ENCODE results near the gene KIT. TPM values are rescaled to one million over a fixed set of nuclear protein-coding genes. Genes with fewer than 3 reads are reported as not detected.

KIT gene
- total RNA-seq, 1 donor from 2014 or later = 16.7 TPM

DNA sequence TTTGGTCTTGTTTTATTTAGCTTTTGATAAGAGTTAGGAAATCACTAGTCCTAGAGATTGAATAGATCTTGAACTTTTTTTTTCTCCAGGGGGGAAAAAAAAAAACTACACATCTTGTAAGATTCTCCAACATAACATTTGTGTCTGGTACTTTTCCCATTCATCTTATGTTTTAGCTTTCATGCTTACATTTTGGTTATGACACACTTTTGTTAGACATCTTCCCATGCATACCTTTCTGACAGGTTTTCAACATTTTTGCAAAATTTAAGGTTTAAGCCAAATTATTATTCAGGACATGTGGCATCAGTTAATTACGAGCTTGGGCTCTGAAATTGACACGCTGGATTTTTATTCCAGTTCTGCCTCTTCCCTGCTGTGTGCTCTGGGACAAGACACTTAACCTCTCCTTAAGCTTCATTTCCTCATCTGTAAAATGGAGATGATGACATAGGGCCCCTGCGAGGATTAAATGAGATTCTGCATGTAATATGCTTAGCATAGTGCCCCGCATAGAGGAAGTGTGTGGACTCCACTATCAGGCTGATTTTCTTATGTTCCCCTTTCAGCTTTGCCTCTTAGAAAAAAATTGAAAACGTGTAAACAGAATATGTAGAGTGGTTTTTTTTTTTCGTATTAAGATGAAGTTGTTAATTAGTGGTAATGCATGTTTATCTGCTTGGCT is 5.3 kb downstream of the KIT start:
- no peak for TF ChIP-seq POLR2A (IDR thresholded peaks at IDR 0.05)
- TF ChIP-seq POLR2AphosphoS5 (IDR thresholded peaks at IDR 0.05; ENCODE audit: insufficient read depth in 1 of 2, low read depth in 1 of 2) = no peak
- TF ChIP-seq, protein P1, sequence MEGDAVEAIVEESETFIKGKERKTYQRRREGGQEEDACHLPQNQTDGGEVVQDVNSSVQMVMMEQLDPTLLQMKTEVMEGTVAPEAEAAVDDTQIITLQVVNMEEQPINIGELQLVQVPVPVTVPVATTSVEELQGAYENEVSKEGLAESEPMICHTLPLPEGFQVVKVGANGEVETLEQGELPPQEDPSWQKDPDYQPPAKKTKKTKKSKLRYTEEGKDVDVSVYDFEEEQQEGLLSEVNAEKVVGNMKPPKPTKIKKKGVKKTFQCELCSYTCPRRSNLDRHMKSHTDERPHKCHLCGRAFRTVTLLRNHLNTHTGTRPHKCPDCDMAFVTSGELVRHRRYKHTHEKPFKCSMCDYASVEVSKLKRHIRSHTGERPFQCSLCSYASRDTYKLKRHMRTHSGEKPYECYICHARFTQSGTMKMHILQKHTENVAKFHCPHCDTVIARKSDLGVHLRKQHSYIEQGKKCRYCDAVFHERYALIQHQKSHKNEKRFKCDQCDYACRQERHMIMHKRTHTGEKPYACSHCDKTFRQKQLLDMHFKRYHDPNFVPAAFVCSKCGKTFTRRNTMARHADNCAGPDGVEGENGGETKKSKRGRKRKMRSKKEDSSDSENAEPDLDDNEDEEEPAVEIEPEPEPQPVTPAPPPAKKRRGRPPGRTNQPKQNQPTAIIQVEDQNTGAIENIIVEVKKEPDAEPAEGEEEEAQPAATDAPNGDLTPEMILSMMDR (IDR thresholded peaks at IDR 0.05) = no peak
- Histone ChIP-seq H3K4me3 (no peak overlapping the region), H3K27ac (no peak overlapping the region), H3K27me3 (no peaks in the 10 kb centered on the region), H3K36me3 (no peaks in the 10 kb centered on the region), H3K4me1 (peaks cover 31% of the 10 kb centered on the region), H3K9me3 (no peaks in the 10 kb centered on the region)
- no peak for DNase-seq (ENCODE audit: extremely low spot score in 2 of 2)
- intact Hi-C loops (cut with DNase I) = no loop called here

GRCh38 chr4:54664400-54664799 is 6.6 kb downstream of the KIT start:
- H3K27me3 ChIP-seq = no peaks in the 10 kb centered on the region
- TF ChIP-seq POLR2A (IDR thresholded peaks at IDR 0.05) (no peak), POLR2AphosphoS5 (IDR thresholded peaks at IDR 0.05; ENCODE audit: insufficient read depth in 1 of 2, low read depth in 1 of 2) (no peak)
- TF ChIP-seq, protein P1 (IDR thresholded peaks at IDR 0.05) = no peak
- DNase-seq (ENCODE audit: extremely low spot score in 2 of 2) = no peak
- no peaks in the 10 kb centered on the region for H3K36me3 ChIP-seq
- H3K27ac ChIP-seq = no peak overlapping the region
- H3K9me3 ChIP-seq = no peaks in the 10 kb centered on the region
- intact Hi-C loops (cut with DNase I) = no loop called here
- no peak overlapping the region for H3K4me3 ChIP-seq
- H3K4me1 ChIP-seq = peaks cover 17% of the 10 kb centered on the region

DNA sequence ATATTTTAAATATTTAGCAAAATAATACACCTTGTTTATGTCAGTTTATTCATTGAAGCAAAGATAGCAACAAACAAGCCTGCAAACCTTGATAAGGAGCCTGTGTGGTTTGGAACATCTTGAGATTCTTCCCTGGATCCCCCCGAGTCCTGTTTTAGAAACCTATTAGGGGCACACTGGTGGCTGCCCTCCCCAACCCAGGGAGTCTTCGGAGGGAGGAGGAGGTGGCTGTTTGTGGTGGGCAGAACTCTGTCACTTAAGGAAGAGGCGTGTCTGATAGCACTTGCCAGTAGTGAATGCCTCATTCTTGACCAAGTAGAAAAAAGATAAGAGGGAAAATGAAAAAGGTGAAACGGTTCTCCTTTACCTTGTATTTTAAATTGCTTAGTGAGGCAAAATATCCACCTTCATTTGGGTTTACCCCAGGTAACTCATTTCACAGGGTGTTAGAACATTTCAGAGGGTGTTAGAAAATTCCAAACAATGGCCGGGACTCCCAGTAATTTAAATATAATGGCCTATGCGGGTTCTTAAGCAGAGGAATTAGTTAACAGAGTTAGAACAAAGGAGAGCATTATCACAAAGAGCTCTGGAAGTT is 10.4 kb downstream of the KIT start:
- Histone ChIP-seq H3K4me3 (no peak overlapping the region), H3K4me1 (no peaks in the 10 kb centered on the region), H3K9me3 (no peaks in the 10 kb centered on the region), H3K27ac (no peak overlapping the region), H3K27me3 (no peaks in the 10 kb centered on the region), H3K36me3 (no peaks in the 10 kb centered on the region)
- intact Hi-C loops (cut with DNase I) = no loop called here
- no peak for TF ChIP-seq POLR2AphosphoS5 (IDR thresholded peaks at IDR 0.05; ENCODE audit: insufficient read depth in 1 of 2, low read depth in 1 of 2)
- TF ChIP-seq, protein P1 (IDR thresholded peaks at IDR 0.05) = no peak
- TF ChIP-seq POLR2A (IDR thresholded peaks at IDR 0.05) = no peak
- DNase-seq (ENCODE audit: extremely low spot score in 2 of 2) = no peak

DNA sequence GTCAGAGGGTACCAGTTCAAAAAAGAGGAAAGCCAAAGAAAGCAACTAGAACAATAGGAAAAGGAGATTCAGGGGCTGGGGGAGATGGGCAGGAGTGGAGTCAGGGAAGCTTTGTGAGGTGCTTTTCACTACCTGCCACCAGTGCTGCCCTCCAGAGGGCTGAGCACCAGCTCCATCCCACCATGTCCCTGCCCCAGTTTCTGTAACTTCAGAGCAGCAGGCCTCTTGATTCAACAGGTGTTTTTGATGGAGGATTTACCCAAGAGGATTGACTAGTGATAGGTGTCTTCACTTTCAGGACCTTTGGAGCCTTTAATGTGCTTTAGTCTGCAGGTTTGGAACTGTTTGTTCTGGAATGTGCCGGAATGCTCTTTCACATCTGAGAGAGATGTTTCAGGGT is 12.1 kb downstream of the KIT start:
- intact Hi-C loops (cut with DNase I) = no loop called here
- no peaks in the 10 kb centered on the region for H3K4me1 ChIP-seq
- no peaks in the 10 kb centered on the region for H3K9me3 ChIP-seq
- no peak for DNase-seq (ENCODE audit: extremely low spot score in 2 of 2)
- H3K36me3 ChIP-seq = no peaks in the 10 kb centered on the region
- TF ChIP-seq, protein P1 (IDR thresholded peaks at IDR 0.05) = no peak
- no peak for TF ChIP-seq POLR2A (IDR thresholded peaks at IDR 0.05)
- no peak for TF ChIP-seq POLR2AphosphoS5 (IDR thresholded peaks at IDR 0.05; ENCODE audit: insufficient read depth in 1 of 2, low read depth in 1 of 2)
- H3K27me3 ChIP-seq = no peaks in the 10 kb centered on the region
- no peak overlapping the region for H3K27ac ChIP-seq
- no peak overlapping the region for H3K4me3 ChIP-seq

All from vagina (tissue), 2 donors.